Bronchial epithelial cell (primary cell): ENCODE results near the gene UGT1A9. TPM values are rescaled to one million over a fixed set of nuclear protein-coding genes. Genes with fewer than 3 reads are reported as not detected.

Experiments
- DNase-seq: peaks from one replicate; pipeline ENCODE4 v3.0.0-alpha.2; 2010; ENCODE audit warnings: low read depth
- FAIRE-seq: peaks from 2 replicates; lab custom pipeline; 2011; peaks lifted over from hg19 to GRCh38; lab: Jason Lieb, UNC
- H3K27me3 ChIP-seq: 2 replicates; pipeline ENCODE4 v1.5.1; 2011; ENCODE audit warnings: low read length; ENCODE audit not compliant: control insufficient read depth, insufficient read depth
- H3K36me3 ChIP-seq: 2 replicates; pipeline ENCODE4 v1.5.1; 2011; ENCODE audit warnings: low read length; ENCODE audit not compliant: control insufficient read depth, insufficient read depth
- H3K4me3 ChIP-seq: 2 replicates; pipeline ENCODE4 v1.5.1; 2011; ENCODE audit warnings: mild to moderate bottlenecking, low read depth, low read length, control low read depth
- CTCF ChIP-seq: IDR thresholded peaks from 2 replicates; pipeline ENCODE4 v1.5.1; 2011; ENCODE audit warnings: mild to moderate bottlenecking, moderate library complexity, low read length, control low read depth, inconsistent platforms; ENCODE audit not compliant: insufficient read depth, severe bottlenecking
- total RNA-seq: library from RNA; depleted of rRNA; stranded (reverse); fragments of >200 nt; gene quantifications from 2 replicates; pipeline ENCODE4 v1.2.1, GENCODE V29; 2014

UGT1A9 gene
- total RNA-seq, 1 donor from 2014 or later, result 0.26 TPM

DNA sequence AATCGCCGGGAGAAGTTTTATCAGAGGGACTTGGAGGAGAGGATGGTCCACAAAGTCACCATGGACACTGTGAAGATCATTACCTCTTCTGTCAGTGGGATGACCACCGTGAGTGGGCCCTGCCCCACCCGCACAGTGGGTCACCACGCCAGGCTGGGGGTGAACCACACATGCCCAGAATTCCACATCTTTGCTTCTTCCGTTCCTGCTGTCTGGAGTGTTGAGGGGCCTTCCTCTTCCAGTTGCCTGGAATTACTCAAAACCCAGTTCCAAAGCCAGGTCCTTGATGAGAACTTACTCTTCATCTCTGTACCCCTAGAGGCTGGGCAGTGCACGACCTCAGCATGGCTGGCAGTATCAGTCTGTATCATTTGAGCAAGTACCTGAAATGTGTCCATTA lies 128.5 kb downstream of the UGT1A9 start:
- no peak for DNase-seq
- TF ChIP-seq CTCF, result no peak
- FAIRE-seq, result no peak
- Histone ChIP-seq H3K27me3 (no peaks in the 10 kb centered on the region), H3K36me3 (no peaks in the 10 kb centered on the region), H3K4me3 (no peak overlapping the region)

GRCh38 chr2:233801357-233802131 lies 129.8 kb downstream of the UGT1A9 start:
- TF ChIP-seq CTCF, result no peak
- peak; percentile 51 for DNase-seq
- H3K27me3 ChIP-seq, result no peaks in the 10 kb centered on the region
- FAIRE-seq, result no peak
- H3K4me3 ChIP-seq, result no peak overlapping the region
- H3K36me3 ChIP-seq, result no peaks in the 10 kb centered on the region

GRCh38 chr2:233802132-233802815 lies 130.6 kb downstream of the UGT1A9 start:
- TF ChIP-seq CTCF, result no peak
- no peak for DNase-seq
- FAIRE-seq, result no peak
- H3K4me3 ChIP-seq, result no peak overlapping the region
- H3K36me3 ChIP-seq, result no peaks in the 10 kb centered on the region
- H3K27me3 ChIP-seq, result no peaks in the 10 kb centered on the region

DNA sequence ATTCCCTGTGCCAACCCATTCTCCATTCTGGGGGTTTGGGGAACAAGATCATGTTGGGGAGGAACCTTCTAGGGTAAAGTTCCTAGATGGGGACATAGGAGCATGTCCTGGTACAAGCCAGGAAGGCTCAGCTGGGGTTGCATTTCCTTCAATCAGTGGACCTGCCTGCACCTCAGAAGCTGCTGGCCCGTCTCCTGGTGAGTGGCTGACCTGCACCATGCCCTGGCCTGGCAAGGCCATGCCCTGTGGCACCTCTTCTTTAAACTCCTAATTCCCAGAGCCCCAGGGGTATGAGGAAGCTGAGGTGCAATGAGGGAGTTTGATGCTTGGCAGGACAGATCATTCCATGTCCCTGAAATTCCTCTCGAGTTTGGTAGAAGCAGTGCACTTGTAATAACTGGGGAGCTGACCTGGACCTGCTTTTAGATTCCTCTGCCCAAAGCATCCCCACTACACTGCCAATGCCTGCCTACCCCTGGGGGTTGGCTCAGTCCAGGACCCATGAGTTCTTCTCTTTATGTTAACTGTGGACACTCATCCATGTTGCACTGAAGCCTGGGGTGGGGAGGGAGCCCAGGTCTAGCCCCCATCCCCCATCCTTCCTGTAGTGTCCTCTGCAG lies 131.7 kb downstream of the UGT1A9 start:
- FAIRE-seq, result no peak

GRCh38 chr2:233803994-233804393 lies 132.3 kb downstream of the UGT1A9 start:
- Histone ChIP-seq H3K4me3 (no peak overlapping the region), H3K36me3 (no peaks in the 10 kb centered on the region), H3K27me3 (peaks cover 4% of the 10 kb centered on the region)
- FAIRE-seq (no peak), DNase-seq (no peak)
- TF ChIP-seq CTCF, result no peak

More for the DNA sequence above, 131.7 kb downstream of the UGT1A9 start:
- H3K36me3 ChIP-seq, result no peaks in the 10 kb centered on the region
- H3K4me3 ChIP-seq, result no peak overlapping the region
- DNase-seq, result no peak
- H3K27me3 ChIP-seq, result peaks cover 3% of the 10 kb centered on the region
- TF ChIP-seq CTCF, result no peak
